ENCODE results near the gene MEX3B.

DNA sequence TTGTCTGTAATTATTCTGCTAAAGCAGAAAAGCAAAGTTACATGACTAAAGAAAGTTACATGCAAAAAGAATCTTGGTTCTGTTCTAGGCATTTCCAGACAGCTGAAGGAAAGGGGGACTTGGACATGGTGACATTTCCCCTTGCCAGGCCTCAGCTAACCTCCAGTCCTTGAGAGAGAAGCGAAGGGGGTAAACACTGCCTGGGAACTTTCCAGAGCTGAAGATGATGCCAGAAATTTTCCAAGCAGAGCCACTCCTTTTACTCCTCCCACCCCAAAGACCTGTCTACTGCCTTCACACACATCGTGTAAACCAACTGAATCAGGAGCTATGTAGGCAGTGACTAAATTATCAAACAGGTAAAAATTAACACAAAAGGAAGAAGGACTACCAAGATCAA, 5.4 kb downstream of the MEX3B start:
- TF ChIP-seq CTCF (IDR thresholded peaks at IDR 0.05) (no peak), TCF7L2 (IDR thresholded peaks at IDR 0.05; ENCODE audit: low read depth, low read length) (no peak), POLR2AphosphoS5 (IDR thresholded peaks at IDR 0.05; ENCODE audit: low read depth, low read length) (no peak), SIN3A (IDR thresholded peaks at IDR 0.05; ENCODE audit: borderline replicate concordance, insufficient read depth, low read depth, low read length) (no peak)
- TF ChIP-seq, protein P1, sequence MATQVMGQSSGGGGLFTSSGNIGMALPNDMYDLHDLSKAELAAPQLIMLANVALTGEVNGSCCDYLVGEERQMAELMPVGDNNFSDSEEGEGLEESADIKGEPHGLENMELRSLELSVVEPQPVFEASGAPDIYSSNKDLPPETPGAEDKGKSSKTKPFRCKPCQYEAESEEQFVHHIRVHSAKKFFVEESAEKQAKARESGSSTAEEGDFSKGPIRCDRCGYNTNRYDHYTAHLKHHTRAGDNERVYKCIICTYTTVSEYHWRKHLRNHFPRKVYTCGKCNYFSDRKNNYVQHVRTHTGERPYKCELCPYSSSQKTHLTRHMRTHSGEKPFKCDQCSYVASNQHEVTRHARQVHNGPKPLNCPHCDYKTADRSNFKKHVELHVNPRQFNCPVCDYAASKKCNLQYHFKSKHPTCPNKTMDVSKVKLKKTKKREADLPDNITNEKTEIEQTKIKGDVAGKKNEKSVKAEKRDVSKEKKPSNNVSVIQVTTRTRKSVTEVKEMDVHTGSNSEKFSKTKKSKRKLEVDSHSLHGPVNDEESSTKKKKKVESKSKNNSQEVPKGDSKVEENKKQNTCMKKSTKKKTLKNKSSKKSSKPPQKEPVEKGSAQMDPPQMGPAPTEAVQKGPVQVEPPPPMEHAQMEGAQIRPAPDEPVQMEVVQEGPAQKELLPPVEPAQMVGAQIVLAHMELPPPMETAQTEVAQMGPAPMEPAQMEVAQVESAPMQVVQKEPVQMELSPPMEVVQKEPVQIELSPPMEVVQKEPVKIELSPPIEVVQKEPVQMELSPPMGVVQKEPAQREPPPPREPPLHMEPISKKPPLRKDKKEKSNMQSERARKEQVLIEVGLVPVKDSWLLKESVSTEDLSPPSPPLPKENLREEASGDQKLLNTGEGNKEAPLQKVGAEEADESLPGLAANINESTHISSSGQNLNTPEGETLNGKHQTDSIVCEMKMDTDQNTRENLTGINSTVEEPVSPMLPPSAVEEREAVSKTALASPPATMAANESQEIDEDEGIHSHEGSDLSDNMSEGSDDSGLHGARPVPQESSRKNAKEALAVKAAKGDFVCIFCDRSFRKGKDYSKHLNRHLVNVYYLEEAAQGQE (IDR thresholded peaks at IDR 0.05; ENCODE audit: insufficient read depth in 1 of 2, low read depth in 2 of 2, low read length in 1 of 2), result no peak

Measured in Panc1 (cell line).